Osteocyte (in vitro differentiated cells): ENCODE results near the gene CNTN5. TPM values are rescaled to one million over a fixed set of nuclear protein-coding genes. Genes with fewer than 3 reads are reported as not detected.

Source experiments
- DNase-seq: peaks from one replicate; pipeline ENCODE4 v3.0.0; 2021; ENCODE audit warnings: mixed read lengths; ENCODE audit not compliant: unreplicated experiment; ENCODE audit errors: extremely low spot score
- H3K27ac Mint-ChIP-seq: one replicate; pipeline ENCODE4 v1.8.0; 2021; ENCODE audit warnings: mild to moderate bottlenecking, mixed read lengths; ENCODE audit not compliant: unreplicated experiment
- H3K27me3 Mint-ChIP-seq: one replicate; pipeline ENCODE4 v1.8.0; 2021; ENCODE audit warnings: mixed read lengths; ENCODE audit not compliant: unreplicated experiment
- H3K36me3 Mint-ChIP-seq: one replicate; pipeline ENCODE4 v1.8.0; 2021; ENCODE audit warnings: mixed read lengths; ENCODE audit not compliant: unreplicated experiment
- H3K4me1 Mint-ChIP-seq: one replicate; pipeline ENCODE4 v1.8.0; 2021; ENCODE audit warnings: mixed read lengths; ENCODE audit not compliant: unreplicated experiment
- H3K4me3 Mint-ChIP-seq: one replicate; pipeline ENCODE4 v1.8.0; 2021; ENCODE audit warnings: mild to moderate bottlenecking, moderate library complexity, mixed read lengths; ENCODE audit not compliant: unreplicated experiment
- H3K9me3 Mint-ChIP-seq: one replicate; pipeline ENCODE4 v1.8.0; 2021; ENCODE audit warnings: mixed read lengths; ENCODE audit not compliant: unreplicated experiment
- total RNA-seq: library from RNA; stranded (reverse); gene quantifications from 2 replicates; pipeline ENCODE4 v1.2.1, GENCODE V29; 2021
- TF ChIP-seq, protein P1 (sequence below): fragments of 200-600 bp; sonication (generic); IDR thresholded peaks from 2 replicates; pipeline ENCODE4 v1.5.0; 2021; ENCODE audit warnings: antibody characterized with exemption, mild to moderate bottlenecking, moderate library complexity

The CNTN5 gene
- total RNA-seq, 1 donor from 2014 or later = 0.30 TPM

DNA sequence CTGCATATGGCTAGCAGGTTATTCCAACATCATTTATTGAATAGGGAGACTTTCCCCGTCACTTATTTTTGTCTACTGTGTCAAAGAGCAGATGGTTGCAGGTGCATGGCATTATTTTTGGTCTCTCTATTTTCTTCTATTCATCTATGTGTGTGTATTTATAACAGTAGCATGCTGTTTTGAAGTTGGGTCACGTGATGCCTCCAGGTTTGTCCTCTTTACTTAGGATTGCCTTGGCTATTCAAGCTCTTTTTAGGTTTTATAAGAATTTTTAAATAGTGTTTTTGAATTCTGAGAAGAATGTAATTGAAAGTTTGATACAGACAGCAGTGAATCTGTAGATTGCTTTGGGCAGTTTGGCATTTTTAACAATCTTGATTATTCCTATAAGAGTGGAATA is 770.6 kb downstream of the CNTN5 start:
- no peaks in the 10 kb centered on the region for H3K9me3 Mint-ChIP-seq
- no peaks in the 10 kb centered on the region for H3K27me3 Mint-ChIP-seq
- no peaks in the 10 kb centered on the region for H3K4me1 Mint-ChIP-seq
- H3K4me3 Mint-ChIP-seq = no peak overlapping the region
- TF ChIP-seq, protein P1, sequence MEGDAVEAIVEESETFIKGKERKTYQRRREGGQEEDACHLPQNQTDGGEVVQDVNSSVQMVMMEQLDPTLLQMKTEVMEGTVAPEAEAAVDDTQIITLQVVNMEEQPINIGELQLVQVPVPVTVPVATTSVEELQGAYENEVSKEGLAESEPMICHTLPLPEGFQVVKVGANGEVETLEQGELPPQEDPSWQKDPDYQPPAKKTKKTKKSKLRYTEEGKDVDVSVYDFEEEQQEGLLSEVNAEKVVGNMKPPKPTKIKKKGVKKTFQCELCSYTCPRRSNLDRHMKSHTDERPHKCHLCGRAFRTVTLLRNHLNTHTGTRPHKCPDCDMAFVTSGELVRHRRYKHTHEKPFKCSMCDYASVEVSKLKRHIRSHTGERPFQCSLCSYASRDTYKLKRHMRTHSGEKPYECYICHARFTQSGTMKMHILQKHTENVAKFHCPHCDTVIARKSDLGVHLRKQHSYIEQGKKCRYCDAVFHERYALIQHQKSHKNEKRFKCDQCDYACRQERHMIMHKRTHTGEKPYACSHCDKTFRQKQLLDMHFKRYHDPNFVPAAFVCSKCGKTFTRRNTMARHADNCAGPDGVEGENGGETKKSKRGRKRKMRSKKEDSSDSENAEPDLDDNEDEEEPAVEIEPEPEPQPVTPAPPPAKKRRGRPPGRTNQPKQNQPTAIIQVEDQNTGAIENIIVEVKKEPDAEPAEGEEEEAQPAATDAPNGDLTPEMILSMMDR = no peak
- no peak for DNase-seq
- H3K36me3 Mint-ChIP-seq = no peaks in the 10 kb centered on the region
- no peak overlapping the region for H3K27ac Mint-ChIP-seq

DNA sequence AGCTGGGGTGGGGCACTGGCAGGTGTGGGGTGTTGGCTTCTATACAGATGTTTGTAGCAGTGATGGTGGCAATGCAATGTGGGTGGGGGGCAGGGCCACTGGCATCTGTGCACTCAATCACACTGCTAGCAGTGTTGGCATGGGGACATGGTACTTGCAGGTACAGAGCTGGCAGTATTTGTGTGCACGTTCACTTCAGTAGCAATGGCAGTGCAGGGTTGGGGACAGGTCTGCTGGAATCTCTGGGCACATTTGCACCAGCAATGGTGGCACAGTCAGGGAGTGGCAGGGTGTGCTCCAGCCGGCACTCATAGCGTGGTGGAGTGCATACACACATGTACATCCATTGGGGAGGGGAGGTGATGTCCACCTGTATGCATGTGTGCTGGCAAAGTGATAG is 775.2 kb downstream of the CNTN5 start:
- Mint-ChIP-seq H3K9me3 (no peaks in the 10 kb centered on the region), H3K27ac (no peak overlapping the region), H3K4me1 (no peaks in the 10 kb centered on the region), H3K36me3 (no peaks in the 10 kb centered on the region), H3K27me3 (peaks cover 5% of the 10 kb centered on the region), H3K4me3 (no peak overlapping the region)
- DNase-seq = no peak
- TF ChIP-seq, protein P1 = no peak

DNA sequence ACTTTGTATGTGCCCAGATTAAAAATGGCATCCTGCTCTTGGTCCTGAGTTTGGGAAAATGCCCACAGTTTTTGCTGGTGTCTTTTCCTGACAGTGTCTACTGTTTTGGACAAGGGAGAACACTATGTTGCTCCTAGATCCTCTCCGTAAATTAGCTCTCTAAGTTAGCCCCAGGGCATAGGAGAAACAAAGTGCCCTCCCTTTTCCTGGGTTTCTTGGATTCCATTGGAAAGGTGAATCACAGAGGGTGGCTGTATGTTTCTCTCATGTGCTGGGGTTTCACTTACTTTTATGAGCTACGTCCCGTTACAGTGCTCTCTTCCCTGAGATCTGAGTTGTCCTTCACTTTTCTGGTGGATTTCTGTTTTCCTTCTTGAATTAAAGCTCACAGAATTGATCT is 782.8 kb downstream of the CNTN5 start:
- no peaks in the 10 kb centered on the region for H3K36me3 Mint-ChIP-seq
- DNase-seq = no peak
- TF ChIP-seq, protein P1 = no peak
- peaks cover 2% of the 10 kb centered on the region for H3K27me3 Mint-ChIP-seq
- peaks cover 8% of the 10 kb centered on the region for H3K9me3 Mint-ChIP-seq
- H3K4me1 Mint-ChIP-seq = no peaks in the 10 kb centered on the region
- no peak overlapping the region for H3K27ac Mint-ChIP-seq
- H3K4me3 Mint-ChIP-seq = no peak overlapping the region

DNA sequence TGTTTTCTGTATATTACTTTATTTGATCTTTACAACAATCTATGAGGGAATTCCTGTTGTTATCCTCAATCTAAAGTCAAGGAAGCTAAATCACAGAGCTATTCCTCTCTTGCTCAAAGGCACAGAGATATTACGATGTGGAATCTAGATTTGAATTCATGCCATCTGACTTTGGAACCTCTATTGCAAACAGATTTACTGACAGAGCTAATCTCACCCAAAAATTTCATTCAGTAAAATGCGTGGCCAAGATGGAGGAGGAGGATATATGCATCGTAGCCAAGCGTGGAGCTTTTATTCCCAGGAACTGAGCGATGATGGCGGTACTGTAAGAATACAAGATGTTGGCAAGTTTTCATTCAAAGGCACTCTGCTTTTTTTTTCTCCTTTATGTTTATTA is 791.8 kb downstream of the CNTN5 start:
- Mint-ChIP-seq H3K9me3 (no peaks in the 10 kb centered on the region), H3K4me3 (no peak overlapping the region), H3K36me3 (no peaks in the 10 kb centered on the region), H3K27me3 (peaks cover 9% of the 10 kb centered on the region), H3K27ac (no peak overlapping the region), H3K4me1 (no peaks in the 10 kb centered on the region)
- DNase-seq = no peak
- TF ChIP-seq, protein P1 = no peak

DNA sequence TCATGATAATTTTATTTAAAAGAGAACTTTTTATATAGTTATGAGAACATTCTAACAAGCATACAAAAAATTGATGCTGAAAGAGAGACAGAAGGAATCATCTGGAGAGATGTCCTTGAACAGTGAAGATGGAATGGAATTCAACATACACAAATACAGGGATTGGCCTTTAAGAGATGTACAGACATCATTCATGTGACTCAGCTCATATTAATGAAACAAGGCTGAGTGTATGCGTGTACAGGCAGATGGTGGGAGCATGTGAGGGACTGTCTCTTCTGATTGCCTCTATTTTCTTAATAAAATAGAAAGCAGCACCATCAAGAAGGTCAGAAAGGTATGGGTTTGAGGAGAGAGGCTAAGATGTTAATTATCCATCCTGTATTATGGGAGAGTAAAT is 793.3 kb downstream of the CNTN5 start:
- H3K9me3 Mint-ChIP-seq = no peaks in the 10 kb centered on the region
- TF ChIP-seq, protein P1 = no peak
- H3K4me3 Mint-ChIP-seq = no peak overlapping the region
- peaks cover 9% of the 10 kb centered on the region for H3K27me3 Mint-ChIP-seq
- DNase-seq = no peak
- H3K27ac Mint-ChIP-seq = no peak overlapping the region
- H3K36me3 Mint-ChIP-seq = no peaks in the 10 kb centered on the region
- no peaks in the 10 kb centered on the region for H3K4me1 Mint-ChIP-seq
